Measurements from ENCODE around the gene ESCO1. TPM values are rescaled to one million over a fixed set of nuclear protein-coding genes. Genes with fewer than 3 reads are reported as not detected.

ESCO1 gene
- total and polyA plus RNA-seq, 2 of the 4 experiments (the other 2 are of a cell fraction) = 3.1 to 4.5 TPM

DNA sequence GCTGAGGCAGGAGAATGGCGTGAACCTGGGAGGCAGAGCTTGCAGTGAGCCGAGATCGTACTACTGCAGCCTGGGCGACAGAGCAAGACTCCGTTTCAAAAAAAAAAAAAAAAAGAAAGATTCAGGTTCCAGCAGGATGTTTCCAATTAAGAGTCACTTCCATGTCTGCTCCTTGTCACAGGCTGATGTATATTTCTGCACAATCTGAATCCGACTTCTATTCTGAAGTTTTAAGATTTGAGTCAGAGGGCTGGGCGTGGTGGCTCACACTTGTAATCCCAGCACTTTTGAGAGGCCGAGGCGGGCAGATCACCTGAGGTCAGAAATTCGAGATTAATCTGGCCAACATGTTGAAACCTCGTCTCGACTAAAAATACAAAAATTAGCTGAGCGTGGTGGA, 36.3 kb upstream of the ESCO1 start:
- intact Hi-C loops (cut with micrococcal nuclease) = no loop called here
- in situ Hi-C loops (cut with MboI; ENCODE audit: low sequenced_read_pairs) = no loop called here
- H3K4me3 ChIP-seq (ENCODE audit: insufficient read depth, low read depth, low read length) = no peak overlapping the region
- H2BK120ac ChIP-seq (ENCODE audit: low read depth, low read length) = no peak overlapping the region
- H3K4ac ChIP-seq (ENCODE audit: low read depth, low read length) = no peak overlapping the region
- no TSS peak for BruUV-seq (replicated peaks)
- TF ChIP-seq POLR2A (IDR thresholded peaks at IDR 0.05; ENCODE audit: low read depth, low read length) (no peak), MAZ (IDR thresholded peaks at IDR 0.05; ENCODE audit: borderline replicate concordance, low read depth, low read length) (no peak), MXI1 (IDR thresholded peaks at IDR 0.05; ENCODE audit: borderline replicate concordance, low read depth, low read length) (no peak), ELK1 (IDR thresholded peaks at IDR 0.05; ENCODE audit: borderline replicate concordance, low read depth, low read length) (no peak), FOS (IDR thresholded peaks at IDR 0.05; ENCODE audit: low read depth, low read length) (no peak), NFE2L2 (IDR thresholded peaks at IDR 0.05; ENCODE audit: low read depth, low read length) (no peak), CTCF (conservative IDR thresholded peaks at IDR 0.05; ENCODE audit: low read depth, low read length) (no peak), CHD1 (IDR thresholded peaks at IDR 0.05; ENCODE audit: low read depth, low read length) (no peak), RFX5 (IDR thresholded peaks at IDR 0.05; ENCODE audit: low read depth, low read length) (no peak), CEBPB (IDR thresholded peaks at IDR 0.05; ENCODE audit: low read depth, low read length) (no peak), BHLHE40 (IDR thresholded peaks at IDR 0.05; ENCODE audit: low read depth, low read length) (no peak), MAFK (IDR thresholded peaks at IDR 0.05; ENCODE audit: low read depth, low read length) (no peak), SMC3 (IDR thresholded peaks at IDR 0.05; ENCODE audit: low read depth, low read length) (no peak), RCOR1 (IDR thresholded peaks at IDR 0.05; ENCODE audit: insufficient replicate concordance, low read length) (no peak), RAD21 (IDR thresholded peaks at IDR 0.05; ENCODE audit: low read length) (no peak)
- TF ChIP-seq, protein P1, sequence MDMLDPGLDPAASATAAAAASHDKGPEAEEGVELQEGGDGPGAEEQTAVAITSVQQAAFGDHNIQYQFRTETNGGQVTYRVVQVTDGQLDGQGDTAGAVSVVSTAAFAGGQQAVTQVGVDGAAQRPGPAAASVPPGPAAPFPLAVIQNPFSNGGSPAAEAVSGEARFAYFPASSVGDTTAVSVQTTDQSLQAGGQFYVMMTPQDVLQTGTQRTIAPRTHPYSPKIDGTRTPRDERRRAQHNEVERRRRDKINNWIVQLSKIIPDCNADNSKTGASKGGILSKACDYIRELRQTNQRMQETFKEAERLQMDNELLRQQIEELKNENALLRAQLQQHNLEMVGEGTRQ (IDR thresholded peaks at IDR 0.05; ENCODE audit: low read depth, low read length) = no peak
- dilution Hi-C loops (cut with HindIII; ENCODE audit: low sequenced_read_pairs, unreplicated experiment) = no loop called here
- no peak overlapping the region for H3K23ac ChIP-seq (ENCODE audit: low read depth, low read length)
- no peak overlapping the region for H2AK5ac ChIP-seq (ENCODE audit: low read depth, low read length)
- no peak overlapping the region for H3K4me2 ChIP-seq (ENCODE audit: low read depth, low read length)
- WGBS, 2 experiments (ENCODE audit: extremely low coverage in 2 of 2, insufficient read length in 1 of 2) = 87% methylated on average over 4 of the region's 13 CpGs; no CpG with 5 or more reads in 1 of the 2 experiments
- no peak overlapping the region for H4K91ac ChIP-seq (ENCODE audit: insufficient read depth, low read depth, low read length)
- no peaks in the 10 kb centered on the region for H3K27me3 ChIP-seq (ENCODE audit: control insufficient read depth, insufficient read depth, low read length)
- no peak overlapping the region for H3K56ac ChIP-seq (ENCODE audit: extremely low read depth, insufficient read depth, low read length)
- no peak overlapping the region for H3K9ac ChIP-seq (ENCODE audit: low read depth, low read length)
- H3K18ac ChIP-seq (ENCODE audit: low read depth, low read length) = no peak overlapping the region
- H2AK9ac ChIP-seq (replicated peaks; ENCODE audit: low read depth, low read length, poor library complexity) = no peak overlapping the region
- H3K27ac ChIP-seq (ENCODE audit: insufficient read depth, low read length) = no peak overlapping the region
- H3K36me3 ChIP-seq (ENCODE audit: control insufficient read depth, insufficient read depth, low read length) = peaks cover 4% of the 10 kb centered on the region
- no peak overlapping the region for H2AFZ ChIP-seq (replicated peaks; ENCODE audit: low read length, poor library complexity)
- H3K14ac ChIP-seq (replicated peaks; ENCODE audit: low read depth, low read length) = no peak overlapping the region
- ChIA-PET CTCF (no interaction called here), POLR2A (ENCODE audit: unreplicated experiment) (no interaction called here)
- no peaks in the 10 kb centered on the region for H4K20me1 ChIP-seq (ENCODE audit: insufficient read depth, low read length)
- H3K4me1 ChIP-seq (ENCODE audit: control insufficient read depth, insufficient read depth, low read length) = no peaks in the 10 kb centered on the region
- no peak overlapping the region for H4K8ac ChIP-seq (ENCODE audit: low read depth in 2 of 2, low read length in 2 of 2)
- H2BK20ac ChIP-seq (ENCODE audit: low read depth, low read length) = no peak overlapping the region
- no peak overlapping the region for H2BK15ac ChIP-seq (ENCODE audit: low read depth, low read length)
- ATAC-seq (ENCODE audit: low read depth) (no peak), DNase-seq (no peak)
- no peak overlapping the region for H4K5ac ChIP-seq (ENCODE audit: low read depth, low read length)
- peaks cover 0 to 4% of the 10 kb centered on the region in 2 experiments; a peak in 1 of 4 replicates for H3K79me1 ChIP-seq (ENCODE audit: low read depth in 1 of 2, low read length in 2 of 2)
- no peak overlapping the region for H2BK5ac ChIP-seq (ENCODE audit: low read depth, low read length, poor library complexity, severe bottlenecking)
- H3K9me3 ChIP-seq (ENCODE audit: control insufficient read depth, insufficient read depth, low read length) = no peaks in the 10 kb centered on the region
- H3K9me1 ChIP-seq (ENCODE audit: insufficient read depth, low read length) = no peaks in the 10 kb centered on the region

Measured in IMR-90 (cell line).